GM21737 (cell line): Measurements from ENCODE around the gene CPA5.
"Not testable (repeated sequence)": the region's sequence is repeated elsewhere in the genome, so short reads cannot be mapped to it uniquely, and the experiment has no call there.

Experiments used
- ATAC-seq: cut with Tn5 transposase; IDR thresholded peaks from one replicate; pipeline ENCODE4 v1.9.1; 2021; ENCODE audit warnings: mild to moderate bottlenecking, moderate library complexity; ENCODE audit not compliant: unreplicated experiment

The CPA5 gene

GRCh38 chr7:130374507-130374906 is 29.9 kb downstream of the CPA5 start:
- ATAC-seq, result no peak

GRCh38 chr7:130376461-130376860 is 31.8 kb downstream of the CPA5 start:
- not testable (repeated sequence) for ATAC-seq

GRCh38 chr7:130377178-130377577 is 32.6 kb downstream of the CPA5 start:
- ATAC-seq, result no peak

GRCh38 chr7:130379019-130379418 is 34.4 kb downstream of the CPA5 start:
- ATAC-seq, result no peak

GRCh38 chr7:130379532-130379920 is 34.9 kb downstream of the CPA5 start:
- ATAC-seq, result no peak

GRCh38 chr7:130379921-130380860 is 35.6 kb downstream of the CPA5 start, which contains the start of gene CPA1:
CPA1 (plus strand) TSS chr7:130380494; CDS start chr7:130380521, 27 bp downstream.
- no peak for ATAC-seq

GRCh38 chr7:130380861-130381455 is 36.3 kb downstream of the CPA5 start:
- ATAC-seq, result no peak

- ATAC-seq, result no peak
Observed at GRCh38 chr7:130381468-130382312, 37.1 kb downstream of the CPA5 start.

GRCh38 chr7:130383187-130383980 is 38.8 kb downstream of the CPA5 start:
- no peak for ATAC-seq

GRCh38 chr7:130384371-130384801 is 39.8 kb downstream of the CPA5 start:
- ATAC-seq, result no peak

- no peak for ATAC-seq
Observed at GRCh38 chr7:130384841-130385599, 40.4 kb downstream of the CPA5 start.

GRCh38 chr7:130385600-130386066 is 41.0 kb downstream of the CPA5 start:
- ATAC-seq, result no peak

GRCh38 chr7:130386876-130387275 is 42.3 kb downstream of the CPA5 start:
- ATAC-seq, result no peak

- ATAC-seq, result no peak
Observed at GRCh38 chr7:130387306-130387627, 42.7 kb downstream of the CPA5 start.

GRCh38 chr7:130387628-130388403 is 43.2 kb downstream of the CPA5 start:
- ATAC-seq, result no peak

- no peak for ATAC-seq
Observed at GRCh38 chr7:130388671-130389070, 44.1 kb downstream of the CPA5 start.

GRCh38 chr7:130390486-130390885 is 45.9 kb downstream of the CPA5 start:
- ATAC-seq, result no peak

- no peak for ATAC-seq
Observed at GRCh38 chr7:130393101-130393561, 48.5 kb downstream of the CPA5 start.
